Cardiac fibroblast (primary cell): Measurements from ENCODE around the gene AHCYL2.
A peak's percentile ranks its signal among the peaks of the same experiment; 100 is the strongest.

ENCODE experiments used
- DNase-seq, 2 donors: peaks; one replicate each; pipeline versions ENCODE4 v3.0.0 to v3.0.0-alpha.2; 2010; ENCODE audit warnings: low read depth in 2 of 2
- H3K4me3 ChIP-seq, 2 donors: replicated peaks in 1 of 2; 1 replicate in 1 of 2; 2 replicates in 1 of 2; pipeline ENCODE4 v1.5.1; 2011; ENCODE audit warnings: low read depth in 2 of 2, low read length in 2 of 2, mild to moderate bottlenecking in 2 of 2, moderate library complexity in 1 of 2
- TF ChIP-seq, protein P1 (sequence below): IDR thresholded peaks from one replicate; pipeline ENCODE4 v1.5.1; 2011; ENCODE audit warnings: low read depth, mild to moderate bottlenecking, low read length, inconsistent platforms

The AHCYL2 gene

DNA sequence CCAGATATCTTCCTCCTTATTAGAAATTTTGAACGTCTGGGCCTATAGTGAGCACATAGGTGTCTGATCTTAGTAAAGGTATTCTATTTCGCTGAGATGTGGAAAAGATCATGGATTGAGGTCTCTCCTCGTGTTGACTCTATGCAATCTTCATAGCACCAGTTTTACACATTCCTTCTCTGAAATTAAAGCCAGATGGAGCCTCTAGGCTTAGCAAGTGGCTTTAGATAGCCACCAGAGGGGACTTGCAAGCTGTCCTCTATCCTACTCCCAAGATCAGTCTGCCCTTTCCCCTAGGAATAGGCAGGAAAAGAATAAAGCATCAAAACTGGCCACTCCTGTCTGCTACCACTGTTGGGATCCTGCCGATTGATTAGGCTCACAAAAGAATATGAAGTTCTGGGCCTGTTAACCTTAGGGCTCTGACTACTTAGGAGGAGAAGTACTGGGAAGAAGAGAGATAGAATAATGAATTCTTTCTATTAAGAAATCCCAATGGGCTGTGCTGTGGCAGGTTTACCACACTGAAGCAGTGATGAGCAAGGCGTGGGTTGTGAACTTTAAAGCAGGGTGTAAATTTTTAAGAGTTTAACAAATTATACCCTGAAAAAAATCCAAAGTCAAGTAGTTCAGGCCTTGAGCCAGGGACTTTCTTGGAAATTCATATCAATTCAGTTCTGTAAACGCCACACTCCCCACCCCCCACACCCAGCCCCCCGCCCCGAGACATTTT, 207.2 kb downstream of the AHCYL2 start:
- no peak for DNase-seq
- H3K4me3 ChIP-seq: no peak overlapping the region
- TF ChIP-seq, protein P1, sequence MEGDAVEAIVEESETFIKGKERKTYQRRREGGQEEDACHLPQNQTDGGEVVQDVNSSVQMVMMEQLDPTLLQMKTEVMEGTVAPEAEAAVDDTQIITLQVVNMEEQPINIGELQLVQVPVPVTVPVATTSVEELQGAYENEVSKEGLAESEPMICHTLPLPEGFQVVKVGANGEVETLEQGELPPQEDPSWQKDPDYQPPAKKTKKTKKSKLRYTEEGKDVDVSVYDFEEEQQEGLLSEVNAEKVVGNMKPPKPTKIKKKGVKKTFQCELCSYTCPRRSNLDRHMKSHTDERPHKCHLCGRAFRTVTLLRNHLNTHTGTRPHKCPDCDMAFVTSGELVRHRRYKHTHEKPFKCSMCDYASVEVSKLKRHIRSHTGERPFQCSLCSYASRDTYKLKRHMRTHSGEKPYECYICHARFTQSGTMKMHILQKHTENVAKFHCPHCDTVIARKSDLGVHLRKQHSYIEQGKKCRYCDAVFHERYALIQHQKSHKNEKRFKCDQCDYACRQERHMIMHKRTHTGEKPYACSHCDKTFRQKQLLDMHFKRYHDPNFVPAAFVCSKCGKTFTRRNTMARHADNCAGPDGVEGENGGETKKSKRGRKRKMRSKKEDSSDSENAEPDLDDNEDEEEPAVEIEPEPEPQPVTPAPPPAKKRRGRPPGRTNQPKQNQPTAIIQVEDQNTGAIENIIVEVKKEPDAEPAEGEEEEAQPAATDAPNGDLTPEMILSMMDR: no peak

GRCh38 chr7:129433847-129434674, 209.2 kb downstream of the AHCYL2 start, which contains the start of gene STRIP2:
STRIP2 (plus strand) TSS chr7:129434432; CDS start chr7:129434473, 41 bp downstream.
- TF ChIP-seq, protein P1: peak; percentile 13
- peak; percentile 74 to 83 for DNase-seq
- peak within 1 kb of the TSS; percentile 79 to 80 for H3K4me3 ChIP-seq

DNA sequence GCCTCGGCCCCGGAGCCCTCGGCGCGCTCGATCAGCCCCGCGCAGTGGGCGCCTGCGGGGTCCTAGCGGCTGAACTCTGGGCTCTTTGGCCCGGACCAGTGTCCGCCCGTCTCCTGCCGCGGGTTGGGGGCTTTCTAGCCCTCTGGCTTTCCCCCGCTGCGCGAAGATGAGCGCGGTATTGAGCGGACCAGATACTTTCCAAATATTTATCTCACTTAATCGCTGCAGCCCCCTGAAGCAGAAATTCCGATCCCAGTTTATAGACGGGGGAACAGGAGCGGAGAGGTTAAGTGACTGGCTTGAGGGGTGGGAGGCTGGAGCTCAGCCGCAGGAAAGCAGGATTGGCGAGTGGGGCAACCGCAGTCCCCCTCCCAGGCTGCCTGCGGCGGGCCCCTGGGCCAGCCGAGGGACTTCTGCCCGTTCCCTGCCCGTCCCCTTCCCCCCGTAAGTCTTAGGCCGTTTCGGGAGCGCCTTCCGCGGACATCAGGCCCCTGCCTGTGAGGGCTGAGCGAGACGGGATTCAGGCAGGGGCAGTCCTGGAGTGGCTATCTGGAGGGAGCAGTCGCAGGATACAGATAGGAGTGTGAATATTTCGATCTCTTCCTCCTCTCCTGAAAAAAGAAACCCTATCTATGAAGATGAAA, 210.0 kb downstream of the AHCYL2 start:
- TF ChIP-seq, protein P1: no peak
- H3K4me3 ChIP-seq: peak overlapping the region; percentile 79 to 80
- peak; percentile 16 to 35 for DNase-seq

- TF ChIP-seq, protein P1: no peak
- no peak for DNase-seq
- peak overlapping the region; percentile 79 to 80 for H3K4me3 ChIP-seq
Observed at GRCh38 chr7:129435414-129435829, 210.6 kb downstream of the AHCYL2 start.

DNA sequence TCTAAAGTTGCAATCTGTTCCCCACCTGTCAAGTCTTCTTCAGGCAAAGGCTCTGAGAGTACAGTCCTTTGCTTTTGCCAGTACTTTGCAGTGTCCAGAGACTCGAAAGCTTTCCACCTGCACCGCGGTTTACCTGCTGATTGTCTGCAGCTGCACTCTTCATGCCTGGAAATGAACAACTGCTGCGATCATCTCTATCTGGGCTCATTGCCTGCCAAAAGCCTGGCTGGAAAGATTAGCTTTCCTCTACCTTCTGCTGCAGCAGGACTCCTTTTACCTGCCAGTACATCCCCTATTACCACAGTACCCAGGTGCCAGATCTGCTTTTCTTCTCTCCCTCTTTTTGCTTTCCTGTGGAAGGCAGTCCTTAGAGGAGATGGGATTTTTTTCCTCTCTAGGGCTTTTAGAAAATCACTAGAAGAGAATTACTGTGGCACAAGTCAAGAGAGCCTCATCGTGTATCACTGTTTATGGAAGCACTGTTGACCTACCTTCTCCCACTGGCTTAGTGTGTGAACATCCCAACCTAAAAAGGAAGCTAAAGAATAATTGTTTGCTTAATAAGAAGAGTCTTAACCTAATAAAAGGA, 211.6 kb downstream of the AHCYL2 start:
- DNase-seq: no peak
- TF ChIP-seq, protein P1: no peak
- H3K4me3 ChIP-seq: no peak overlapping the region

DNA sequence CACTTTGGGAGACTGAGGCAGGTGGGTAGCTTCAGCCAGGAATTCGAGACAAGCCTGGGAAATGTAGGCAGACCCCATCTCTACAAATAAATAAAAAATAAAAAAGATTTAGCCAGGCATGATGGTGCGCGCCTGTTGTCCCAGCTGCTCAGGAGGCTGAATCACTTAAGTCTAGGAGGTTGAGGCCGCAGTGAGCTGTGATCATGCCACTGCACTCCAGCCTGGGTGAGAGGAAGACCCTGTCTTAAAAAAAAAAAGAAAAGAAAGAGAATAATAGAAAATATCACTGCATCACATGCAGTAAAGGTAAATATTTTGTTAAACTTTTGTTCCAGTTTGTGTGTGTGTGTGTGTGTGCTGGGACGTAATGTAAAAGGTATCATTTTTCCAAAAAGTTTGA, 212.4 kb downstream of the AHCYL2 start:
- H3K4me3 ChIP-seq: no peak overlapping the region
- DNase-seq: no peak
- TF ChIP-seq, protein P1: no peak
